LNCAP (cell line): Measurements from ENCODE around the gene BEND2.

Experiments used
- TF ChIP-seq, protein P1 (sequence below): fragments of 450-650 bp; IDR thresholded peaks from 2 replicates; pipeline ENCODE4 v1.5.1; 2017; ENCODE audit warnings: mild to moderate bottlenecking

Gene BEND2

GRCh38 chrX:18160369-18160768 is 60.3 kb downstream of the BEND2 start:
- TF ChIP-seq, protein P1, sequence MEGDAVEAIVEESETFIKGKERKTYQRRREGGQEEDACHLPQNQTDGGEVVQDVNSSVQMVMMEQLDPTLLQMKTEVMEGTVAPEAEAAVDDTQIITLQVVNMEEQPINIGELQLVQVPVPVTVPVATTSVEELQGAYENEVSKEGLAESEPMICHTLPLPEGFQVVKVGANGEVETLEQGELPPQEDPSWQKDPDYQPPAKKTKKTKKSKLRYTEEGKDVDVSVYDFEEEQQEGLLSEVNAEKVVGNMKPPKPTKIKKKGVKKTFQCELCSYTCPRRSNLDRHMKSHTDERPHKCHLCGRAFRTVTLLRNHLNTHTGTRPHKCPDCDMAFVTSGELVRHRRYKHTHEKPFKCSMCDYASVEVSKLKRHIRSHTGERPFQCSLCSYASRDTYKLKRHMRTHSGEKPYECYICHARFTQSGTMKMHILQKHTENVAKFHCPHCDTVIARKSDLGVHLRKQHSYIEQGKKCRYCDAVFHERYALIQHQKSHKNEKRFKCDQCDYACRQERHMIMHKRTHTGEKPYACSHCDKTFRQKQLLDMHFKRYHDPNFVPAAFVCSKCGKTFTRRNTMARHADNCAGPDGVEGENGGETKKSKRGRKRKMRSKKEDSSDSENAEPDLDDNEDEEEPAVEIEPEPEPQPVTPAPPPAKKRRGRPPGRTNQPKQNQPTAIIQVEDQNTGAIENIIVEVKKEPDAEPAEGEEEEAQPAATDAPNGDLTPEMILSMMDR: no peak

DNA sequence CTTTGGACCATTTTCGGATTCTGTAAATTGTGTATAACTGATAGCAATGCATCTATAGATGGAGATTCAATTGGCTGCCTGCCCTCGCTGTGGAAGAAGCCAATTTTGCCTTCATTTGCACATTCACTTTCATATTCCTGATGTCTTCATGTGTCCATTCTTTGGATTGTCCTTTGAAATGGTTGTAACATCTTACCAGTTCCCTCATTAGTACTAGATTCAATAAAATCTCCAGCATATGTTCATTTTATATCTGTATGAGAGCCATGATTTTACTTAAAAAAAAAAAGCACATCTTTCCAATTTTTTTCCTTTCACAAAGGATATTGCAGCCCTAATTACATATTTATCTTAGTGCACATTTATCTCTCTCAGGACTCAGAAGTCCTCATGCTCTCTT is 61.7 kb downstream of the BEND2 start:
- TF ChIP-seq, protein P1: no peak

DNA sequence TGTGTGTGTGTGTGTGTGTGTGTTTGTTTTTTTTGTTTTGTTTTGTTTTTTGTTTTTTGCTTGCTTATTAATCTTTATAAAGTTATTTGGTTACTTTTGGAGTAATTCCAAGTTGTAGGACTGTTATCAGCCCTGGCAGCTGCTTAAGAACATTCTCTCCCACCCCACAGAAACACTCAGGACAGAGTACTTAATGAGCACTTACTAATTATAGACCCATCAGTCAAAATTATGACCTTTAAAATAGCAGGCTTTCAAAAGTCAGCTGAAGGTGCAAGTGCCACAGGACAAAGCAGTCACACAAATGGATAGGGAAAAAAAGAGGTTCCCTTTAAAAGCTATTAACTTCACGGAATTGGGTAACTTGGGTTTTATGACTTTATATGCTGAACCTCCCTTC is 69.0 kb downstream of the BEND2 start:
- TF ChIP-seq, protein P1: no peak

- TF ChIP-seq, protein P1: no peak
Measured at GRCh38 chrX:18151157-18151556, 69.5 kb downstream of the BEND2 start.

DNA sequence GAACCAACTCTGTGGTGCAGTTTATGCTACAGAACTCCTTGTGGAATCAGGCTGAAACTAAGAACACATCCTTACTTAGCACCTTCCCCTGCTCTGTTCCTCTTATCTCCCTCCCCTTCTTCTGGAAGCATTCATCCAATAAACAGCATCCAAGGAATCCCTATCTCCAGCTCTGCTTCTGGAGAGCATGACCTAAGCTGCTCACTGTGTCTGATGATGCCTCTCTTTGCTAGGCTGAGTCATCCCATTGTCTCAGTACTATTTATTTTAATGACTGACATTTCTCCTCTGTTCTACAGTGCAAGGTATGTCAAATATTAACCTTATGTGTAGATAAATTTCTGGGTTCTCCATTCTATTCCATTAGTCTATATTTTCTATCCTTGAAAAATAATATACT is 71.2 kb downstream of the BEND2 start:
- TF ChIP-seq, protein P1: no peak

DNA sequence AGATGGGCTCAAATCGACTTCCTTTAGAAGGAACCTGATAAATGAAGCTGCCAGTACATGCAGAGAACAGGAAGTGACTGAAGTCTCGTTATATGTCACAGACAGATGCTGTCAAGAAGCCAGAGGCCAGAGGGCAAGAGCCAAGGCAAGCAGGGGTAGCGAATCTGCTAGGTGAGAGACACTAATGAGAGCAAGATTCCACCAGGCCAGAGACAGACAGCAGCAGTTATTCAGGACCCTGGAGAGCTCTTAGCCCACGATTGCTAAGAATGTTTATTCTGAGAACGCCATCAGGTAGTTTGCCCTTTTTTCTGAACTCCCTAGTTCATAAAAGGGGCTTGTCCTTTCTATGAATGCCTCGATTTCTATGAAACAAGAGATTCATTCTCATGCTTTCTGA is 73.7 kb downstream of the BEND2 start:
- TF ChIP-seq, protein P1: no peak

- TF ChIP-seq, protein P1: no peak
Measured at GRCh38 chrX:18146009-18146408, 74.7 kb downstream of the BEND2 start.

DNA sequence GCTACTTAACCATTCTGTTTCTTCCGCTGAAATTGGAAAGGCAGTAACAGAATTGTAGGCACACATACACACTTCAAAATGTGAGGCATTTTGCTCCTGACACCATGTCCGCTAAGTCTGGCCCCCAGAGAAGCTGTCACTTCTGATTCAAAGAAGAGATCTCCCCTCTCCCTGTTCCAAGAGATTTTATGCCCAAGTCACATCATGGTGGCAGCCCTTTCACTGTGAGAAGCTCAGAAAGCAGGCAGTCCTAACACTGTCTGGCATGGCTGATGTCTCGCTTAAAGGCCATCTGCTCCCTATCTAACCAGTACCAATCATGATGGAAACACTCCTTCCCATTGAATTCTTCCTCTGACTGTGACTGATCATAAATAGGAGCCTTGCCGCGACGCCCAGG is 83.9 kb downstream of the BEND2 start:
- TF ChIP-seq, protein P1: no peak
